ENCODE measurements around the gene DDX41.

GRCh38 chr5:177462021-177462670 is 54.6 kb downstream of the DDX41 start:
- TF ChIP-seq POLR2AphosphoS5 (IDR thresholded peaks at IDR 0.05; ENCODE audit: low read depth, low read length) (no peak), TAF1 (IDR thresholded peaks at IDR 0.05; ENCODE audit: borderline replicate concordance, low read depth, low read length) (no peak)
